Upper lobe of left lung (tissue), 4 donors: ENCODE results near the gene KCNIP1.

ENCODE experiments used
- EP300 ChIP-seq, 4 donors: sonication (generic); formaldehyde crosslinking; IDR thresholded peaks; one replicate each; pipeline ENCODE4 v1.5.1; 2017; ENCODE audit warnings: antibody characterized with exemption in 4 of 4, control low read depth in 2 of 4
- TF ChIP-seq, protein P1 (sequence below), 6 experiments: fragments of 450-650 bp in 4 of 6; fragments of 200-600 bp in 2 of 6; sonication (generic) in 2 of 6; IDR thresholded peaks; one replicate each; pipeline ENCODE4 v1.5.1; 2016 to 2019; ENCODE audit warnings: antibody characterized with exemption in 6 of 6

DNA sequence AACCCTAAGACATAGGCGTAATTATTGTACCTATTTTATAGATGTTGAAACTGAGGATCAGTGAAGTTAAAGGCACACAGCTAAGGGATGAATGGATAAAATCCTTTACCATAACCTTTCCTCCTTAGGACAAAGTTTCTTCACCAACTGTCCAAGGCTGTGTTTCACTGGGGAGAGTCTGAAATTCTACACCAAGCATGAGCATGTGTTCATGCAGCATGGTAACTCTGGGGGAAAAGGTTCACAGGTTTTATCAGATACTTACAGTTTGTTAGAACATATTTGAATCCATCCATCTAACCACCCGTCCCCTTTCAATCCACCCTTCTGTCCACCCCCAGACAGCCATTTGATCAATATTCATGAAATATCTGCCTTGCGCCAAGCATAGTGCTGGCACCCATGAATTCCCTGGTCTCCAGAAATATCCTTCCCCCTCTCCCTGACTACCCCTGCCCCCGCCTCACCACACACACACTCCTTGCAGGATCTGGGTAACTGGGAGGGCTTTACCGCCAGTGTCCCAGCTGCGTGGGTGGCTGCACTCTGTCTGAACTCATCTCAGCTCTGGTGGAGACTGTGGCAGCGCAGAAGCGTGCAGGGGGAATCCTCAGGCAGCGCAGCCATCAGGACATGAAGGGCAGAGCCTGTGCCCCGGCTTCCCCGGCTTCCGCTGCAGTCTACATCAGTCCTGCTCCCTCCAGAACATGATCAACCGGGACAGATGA lies 6.3 kb upstream of the KCNIP1 start:
- TF ChIP-seq, protein P1, sequence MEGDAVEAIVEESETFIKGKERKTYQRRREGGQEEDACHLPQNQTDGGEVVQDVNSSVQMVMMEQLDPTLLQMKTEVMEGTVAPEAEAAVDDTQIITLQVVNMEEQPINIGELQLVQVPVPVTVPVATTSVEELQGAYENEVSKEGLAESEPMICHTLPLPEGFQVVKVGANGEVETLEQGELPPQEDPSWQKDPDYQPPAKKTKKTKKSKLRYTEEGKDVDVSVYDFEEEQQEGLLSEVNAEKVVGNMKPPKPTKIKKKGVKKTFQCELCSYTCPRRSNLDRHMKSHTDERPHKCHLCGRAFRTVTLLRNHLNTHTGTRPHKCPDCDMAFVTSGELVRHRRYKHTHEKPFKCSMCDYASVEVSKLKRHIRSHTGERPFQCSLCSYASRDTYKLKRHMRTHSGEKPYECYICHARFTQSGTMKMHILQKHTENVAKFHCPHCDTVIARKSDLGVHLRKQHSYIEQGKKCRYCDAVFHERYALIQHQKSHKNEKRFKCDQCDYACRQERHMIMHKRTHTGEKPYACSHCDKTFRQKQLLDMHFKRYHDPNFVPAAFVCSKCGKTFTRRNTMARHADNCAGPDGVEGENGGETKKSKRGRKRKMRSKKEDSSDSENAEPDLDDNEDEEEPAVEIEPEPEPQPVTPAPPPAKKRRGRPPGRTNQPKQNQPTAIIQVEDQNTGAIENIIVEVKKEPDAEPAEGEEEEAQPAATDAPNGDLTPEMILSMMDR (IDR thresholded peaks at IDR 0.05) = no peak
- no peak for TF ChIP-seq EP300 (IDR thresholded peaks at IDR 0.05)
